ENCODE results near the gene GINS1.

GINS1 gene

DNA sequence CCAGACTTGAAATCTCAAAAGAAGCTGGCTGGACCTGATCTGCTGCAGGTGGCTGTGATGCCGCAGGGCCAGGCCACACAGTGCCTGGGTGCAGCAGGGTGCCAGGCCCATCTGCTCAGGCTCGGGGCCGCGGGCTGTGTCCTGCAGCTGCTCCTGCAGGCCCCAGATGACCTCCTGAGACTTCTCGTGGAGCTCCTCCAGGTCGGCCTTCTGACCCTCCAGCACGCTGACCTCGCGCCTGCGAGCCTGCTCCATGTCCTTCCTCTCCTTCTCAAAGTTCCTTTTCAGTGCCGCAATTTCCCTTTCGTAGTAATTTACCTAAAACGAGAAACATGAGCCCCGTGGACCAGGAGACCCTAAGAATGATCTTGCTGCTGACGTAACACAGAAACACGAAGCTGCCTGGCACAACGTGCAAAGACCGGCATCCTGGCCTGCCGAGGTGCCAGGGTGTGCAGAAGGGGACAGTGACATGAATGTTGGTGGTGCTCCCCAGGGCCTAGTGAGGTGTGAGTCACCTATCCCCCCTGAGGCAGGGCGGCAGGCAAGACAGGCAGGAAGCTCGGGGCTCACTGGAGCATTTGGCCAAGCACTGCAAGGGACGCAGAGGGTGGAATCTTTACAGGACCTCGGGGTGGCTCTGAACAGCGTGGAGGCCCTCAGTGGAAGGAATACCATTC lies 71.6 kb downstream of the GINS1 start:
- DNase-seq = no peak

DNA sequence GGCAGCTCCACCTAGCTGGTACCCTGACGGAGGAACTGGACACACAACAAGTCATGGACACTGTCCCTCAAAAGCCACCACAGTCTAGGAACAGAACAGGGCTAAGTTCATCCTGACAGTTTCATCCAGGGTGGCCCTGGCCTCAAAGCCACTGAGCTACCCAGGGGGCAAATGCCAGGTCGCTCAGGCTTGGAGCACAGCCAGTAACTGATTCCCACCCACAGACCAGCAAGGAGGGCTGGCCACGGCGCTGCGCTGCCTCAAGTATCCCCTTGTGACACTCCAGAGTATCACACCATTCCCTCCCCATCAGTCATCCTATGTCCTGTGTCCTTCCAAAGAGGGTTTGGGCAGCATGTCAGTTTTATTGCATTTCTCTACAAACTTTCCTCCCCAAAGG lies 72.2 kb downstream of the GINS1 start:
- DNase-seq = no peak

GRCh38 chr20:25480156-25480555 lies 72.7 kb downstream of the GINS1 start:
- DNase-seq = no peak

- no peak for DNase-seq
Measured at GRCh38 chr20:25480797-25481196, 73.3 kb downstream of the GINS1 start.

- DNase-seq = no peak
Measured at GRCh38 chr20:25481235-25481917, 73.9 kb downstream of the GINS1 start.

GRCh38 chr20:25481918-25482253 lies 74.4 kb downstream of the GINS1 start:
- DNase-seq = no peak

DNA sequence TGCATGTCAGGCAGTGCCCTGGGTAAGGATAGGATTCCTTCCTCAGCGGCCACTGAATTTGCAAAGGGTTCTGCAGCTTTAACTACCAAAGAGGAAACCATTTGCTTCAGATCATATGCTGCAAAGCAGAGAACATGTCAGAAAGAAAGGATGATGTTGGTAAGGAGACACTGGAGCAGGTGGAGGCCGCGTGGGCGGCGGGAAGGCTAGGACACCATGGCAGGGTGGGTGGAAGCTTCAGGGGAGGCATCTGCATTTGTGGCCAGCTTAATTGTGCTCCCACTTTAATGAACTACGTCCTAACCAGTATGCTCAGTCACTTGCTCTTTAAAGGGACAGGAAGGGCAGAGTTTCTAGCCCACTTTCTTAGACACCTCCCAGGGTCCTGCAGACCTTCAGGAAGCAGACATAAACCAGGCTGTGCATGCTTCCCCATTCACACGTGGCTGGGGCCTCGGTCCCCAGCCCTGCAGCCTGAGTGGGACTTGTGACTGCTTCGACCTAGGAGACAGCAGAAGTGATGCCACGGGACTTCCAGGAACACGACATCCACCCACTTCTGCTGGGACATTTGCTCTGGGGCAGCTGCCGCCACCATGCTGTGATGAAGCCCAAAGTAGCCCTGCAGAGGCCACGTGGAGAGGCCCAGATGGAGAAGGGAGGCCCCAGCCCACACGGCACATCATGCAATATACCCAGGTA lies 76.1 kb downstream of the GINS1 start:
- DNase-seq = no peak

GRCh38 chr20:25484224-25484846 lies 76.9 kb downstream of the GINS1 start:
- DNase-seq = no peak

DNA sequence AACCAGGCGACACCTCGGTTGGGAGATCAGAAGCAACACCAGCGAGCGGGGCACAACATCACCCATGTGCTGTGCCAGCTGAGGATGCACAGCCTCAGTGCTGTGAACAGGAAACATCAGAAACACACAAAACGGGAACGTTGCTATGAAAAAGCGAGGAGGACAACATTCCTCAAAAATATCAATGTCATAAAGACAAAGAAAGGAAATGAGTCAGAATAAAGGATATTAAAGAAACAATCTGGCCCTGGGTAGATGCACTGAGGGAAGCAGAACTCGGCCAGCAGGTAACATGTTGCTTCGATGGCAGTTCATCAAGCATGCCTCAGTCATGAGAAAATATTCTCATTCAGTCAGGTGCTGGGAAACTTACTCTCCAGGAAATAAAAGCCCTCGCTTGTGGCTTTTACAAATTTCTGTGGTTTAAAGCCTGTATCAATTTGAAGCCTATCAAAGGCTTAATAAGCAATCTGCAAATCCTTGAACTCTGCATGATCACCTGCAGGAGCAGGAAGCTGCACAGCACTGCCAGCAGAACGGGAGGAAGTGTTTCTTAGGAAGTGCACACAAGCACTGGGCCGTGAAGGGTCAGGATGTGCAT lies 77.5 kb downstream of the GINS1 start:
- no peak for DNase-seq

GRCh38 chr20:25485872-25486271 lies 78.4 kb downstream of the GINS1 start:
- no peak for DNase-seq

GRCh38 chr20:25486377-25486776 lies 78.9 kb downstream of the GINS1 start:
- no peak for DNase-seq

DNA sequence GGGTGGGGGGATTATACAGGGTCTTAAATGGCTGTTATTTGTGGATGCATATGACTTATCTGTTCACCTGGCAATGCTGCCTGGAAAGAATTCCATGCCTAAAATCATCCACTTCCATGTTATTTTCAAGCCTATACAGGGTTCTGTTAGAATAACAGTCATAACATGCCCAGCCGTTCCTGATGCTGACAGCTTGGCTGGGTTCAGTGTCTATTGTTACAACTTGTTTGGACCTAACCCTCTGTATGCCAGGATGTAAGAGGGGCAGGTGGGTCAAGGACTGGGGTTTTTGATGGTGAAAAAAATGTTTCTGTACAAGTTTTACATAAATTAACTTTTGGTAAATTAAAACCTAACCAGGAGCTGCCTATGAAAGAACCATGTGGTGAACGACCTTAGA lies 79.8 kb downstream of the GINS1 start:
- DNase-seq = no peak

DNA sequence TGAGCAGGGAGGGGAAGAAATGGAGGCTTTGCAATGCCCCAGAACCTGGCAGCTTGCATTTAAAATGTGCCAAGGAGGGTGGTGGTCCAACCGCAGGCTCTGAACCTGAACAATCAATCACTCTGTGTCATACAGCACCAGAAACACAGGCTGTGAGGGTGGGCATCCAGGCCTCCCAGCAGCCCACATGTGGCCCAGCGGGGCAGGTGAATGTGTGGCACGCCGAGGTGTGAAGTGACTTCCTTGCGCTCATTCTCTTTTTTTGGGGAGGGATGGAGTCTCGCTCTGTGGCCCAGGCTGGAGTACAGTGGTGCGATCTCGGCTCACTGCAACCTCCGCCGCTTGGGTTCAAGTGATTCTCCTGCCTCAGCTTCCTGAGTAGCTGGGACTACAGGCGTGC lies 80.5 kb downstream of the GINS1 start:
- no peak for DNase-seq

GRCh38 chr20:25489221-25489871 lies 81.9 kb downstream of the GINS1 start:
- no peak for DNase-seq

DNA sequence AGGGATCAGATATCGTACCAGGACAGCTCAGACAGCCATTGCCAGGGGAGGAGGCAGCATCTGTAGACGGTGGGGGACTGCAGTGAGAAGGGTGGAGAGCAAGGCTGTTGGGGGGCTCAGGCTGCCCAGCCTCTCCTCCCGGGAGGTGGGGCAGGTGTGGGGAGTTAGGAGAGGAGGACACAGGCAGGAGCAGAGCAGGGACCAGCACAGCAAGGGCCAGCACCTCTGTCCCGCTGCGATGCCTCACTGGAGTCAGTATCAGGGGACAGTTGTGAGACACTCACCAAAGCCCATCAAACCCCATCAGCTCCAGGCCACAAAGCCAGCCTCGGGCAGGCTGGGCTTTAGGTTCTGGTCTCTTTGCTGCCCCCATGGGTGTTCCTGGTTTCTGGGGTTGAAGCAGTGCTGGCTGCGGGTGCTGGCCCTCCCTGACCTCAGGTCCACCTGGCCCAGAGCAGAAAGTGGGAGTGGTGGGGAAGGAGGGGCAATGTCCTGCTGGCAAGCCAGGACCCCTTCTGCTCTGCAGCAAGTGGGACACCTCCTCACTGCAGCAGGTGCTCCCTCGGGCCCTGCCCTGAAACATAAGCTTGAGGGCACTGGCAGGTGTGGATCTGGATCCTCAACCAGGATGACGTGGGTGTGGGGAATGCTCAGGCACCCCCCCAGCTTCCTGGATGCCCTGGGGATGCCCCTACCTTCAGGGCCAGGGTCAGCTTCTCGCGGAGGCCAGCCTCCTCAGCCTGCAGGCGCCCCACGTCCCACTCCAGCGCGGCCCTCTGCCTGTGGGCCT lies 83.4 kb downstream of the GINS1 start:
- no peak for DNase-seq

GRCh38 chr20:25491446-25492038 lies 84.1 kb downstream of the GINS1 start:
- no peak for DNase-seq

DNA sequence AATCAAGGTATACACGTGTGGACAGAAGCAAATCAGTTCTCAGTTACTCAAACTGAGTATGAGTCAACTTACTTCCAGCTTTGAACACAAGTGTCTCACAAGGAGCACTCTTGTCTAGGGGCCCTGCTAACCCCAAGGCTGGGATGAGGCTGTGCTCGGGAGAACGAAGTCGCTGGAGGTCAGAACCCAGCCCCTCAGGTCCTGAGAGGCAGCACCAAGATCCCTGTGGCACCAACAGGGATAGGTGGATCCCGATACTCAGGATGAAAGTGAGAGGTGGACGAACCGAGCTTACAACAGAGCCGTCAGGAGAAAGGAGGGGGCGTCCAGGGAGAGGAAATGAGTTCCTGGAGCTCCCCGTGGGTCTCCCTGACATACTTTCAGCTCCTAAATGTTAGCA lies 85.7 kb downstream of the GINS1 start:
- DNase-seq = no peak

DNA sequence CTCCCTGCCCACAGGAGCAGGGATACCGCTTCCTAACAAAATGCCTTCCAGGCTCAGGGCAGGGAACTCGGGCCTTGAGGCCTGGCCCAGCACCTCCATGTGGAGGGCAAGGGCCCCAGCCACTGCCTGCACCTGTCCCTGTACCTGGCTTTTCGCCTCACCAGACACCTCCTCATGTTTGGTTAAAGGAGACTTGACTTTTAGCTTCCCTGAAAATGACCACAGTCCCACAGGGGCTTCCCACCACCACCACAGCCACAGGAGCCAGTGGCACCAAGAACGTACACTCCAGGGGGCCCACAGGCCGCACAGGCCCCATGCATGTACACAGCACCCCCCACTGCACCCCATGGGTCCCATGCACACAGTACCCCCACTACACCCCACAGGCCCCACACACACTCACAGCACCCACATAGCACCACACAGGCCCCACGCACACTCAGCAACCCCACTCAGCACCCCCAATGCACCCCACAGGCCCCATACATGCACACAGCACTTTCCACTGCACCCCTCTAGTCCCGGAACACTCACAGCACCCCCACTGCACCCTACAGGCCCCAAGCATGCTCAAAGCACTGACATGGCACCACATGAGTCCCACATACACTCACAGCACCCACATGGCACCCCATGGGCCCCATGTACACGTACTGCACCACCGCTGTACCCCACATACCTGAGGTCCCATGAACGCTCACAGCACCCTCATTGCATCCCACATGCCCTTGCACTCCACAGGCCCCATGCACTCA lies 86.5 kb downstream of the GINS1 start:
- no peak for DNase-seq

DNA sequence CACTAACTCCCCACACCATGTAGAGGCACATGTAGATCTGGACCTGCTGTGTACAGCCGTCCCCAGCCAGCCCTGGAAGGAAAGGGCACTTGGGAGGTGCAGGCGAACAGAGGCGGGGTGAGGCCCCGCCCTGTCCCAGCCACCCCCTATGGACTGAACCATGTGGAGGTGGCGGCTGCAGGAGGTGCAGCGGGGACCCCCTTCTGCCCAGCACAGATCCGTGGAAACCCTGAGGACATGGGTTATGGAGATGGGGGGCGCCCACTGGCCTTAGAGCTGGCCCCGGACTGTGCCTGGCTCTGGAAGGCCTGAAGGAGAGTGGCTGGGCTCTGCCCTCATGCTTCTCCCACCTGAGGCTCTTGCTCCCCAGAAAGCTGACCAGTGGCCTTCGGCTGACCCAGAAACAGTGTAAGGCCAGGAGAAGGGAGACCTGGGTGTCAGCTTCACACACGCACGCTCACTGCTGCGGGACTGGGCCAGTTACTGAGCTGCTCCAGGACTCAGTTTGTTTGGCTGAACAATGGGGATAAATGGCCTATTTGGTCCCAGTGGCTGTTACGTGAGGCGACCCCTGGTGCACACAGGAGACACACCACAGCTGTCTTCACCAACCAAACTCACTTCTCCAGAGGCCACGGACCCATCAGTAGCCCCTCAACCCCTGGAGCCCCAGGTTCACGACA lies 87.2 kb downstream of the GINS1 start:
- DNase-seq = no peak

- no peak for DNase-seq
Measured at GRCh38 chr20:25495189-25495824, 87.8 kb downstream of the GINS1 start.

Data from bone marrow (tissue), 2 donors.